H9 (cell line): ENCODE data around the gene R3HDM1. TPM values are rescaled to one million over a fixed set of nuclear protein-coding genes. Genes with fewer than 3 reads are reported as not detected.

Experiments used
- DNase-seq: peaks from one replicate; pipeline ENCODE4 v3.0.0-alpha.2; 2017
- H2AFZ ChIP-seq: one replicate; pipeline ENCODE4 v1.6.1; 2013; ENCODE audit warnings: mild to moderate bottlenecking, low read length, control low read depth, moderate library complexity
- H2AK5ac ChIP-seq: 2 replicates; pipeline ENCODE4 v1.6.1; 2013; ENCODE audit warnings: low read length, control low read depth, mixed read lengths; ENCODE audit not compliant: insufficient read length
- H2BK120ac ChIP-seq: one replicate; pipeline ENCODE4 v1.6.1; 2013; ENCODE audit warnings: low read depth, mild to moderate bottlenecking, low read length, control low read depth, inconsistent platforms; ENCODE audit not compliant: poor library complexity, severe bottlenecking
- H2BK12ac ChIP-seq: 2 replicates; pipeline ENCODE4 v1.6.1; 2013; ENCODE audit warnings: low read length, control low read depth, mixed read lengths, low read depth; ENCODE audit not compliant: insufficient read length
- H2BK15ac ChIP-seq: 2 replicates; pipeline ENCODE4 v1.6.1; 2013; ENCODE audit warnings: low read depth, low read length, control low read depth
- H2BK20ac ChIP-seq: one replicate; pipeline ENCODE4 v1.6.1; 2013; ENCODE audit warnings: low read depth, mild to moderate bottlenecking, low read length, control low read depth, inconsistent platforms; ENCODE audit not compliant: poor library complexity, severe bottlenecking
- H2BK5ac ChIP-seq: 2 replicates; pipeline ENCODE4 v1.6.1; 2013; ENCODE audit warnings: low read length, control low read depth, mixed read lengths; ENCODE audit not compliant: insufficient read length
- H3K14ac ChIP-seq: 2 replicates; pipeline ENCODE4 v1.6.1; 2013; ENCODE audit warnings: low read length, control low read depth; ENCODE audit not compliant: insufficient read depth
- H3K18ac ChIP-seq: 2 replicates; pipeline ENCODE4 v1.6.1; 2013; ENCODE audit warnings: low read depth, mild to moderate bottlenecking, mixed read lengths, low read length, control low read depth; ENCODE audit not compliant: insufficient read length
- H3K23ac ChIP-seq: 2 replicates; pipeline ENCODE4 v1.6.1; 2013; ENCODE audit warnings: low read length, control low read depth, mixed read lengths, low read depth; ENCODE audit not compliant: insufficient read length
- H3K23me2 ChIP-seq: 2 replicates; pipeline ENCODE4 v1.6.1; 2013; ENCODE audit warnings: low read depth, mild to moderate bottlenecking, mixed read lengths, low read length, control low read depth; ENCODE audit not compliant: insufficient read length, poor library complexity, severe bottlenecking
- H3K27ac ChIP-seq: 2 replicates; pipeline ENCODE4 v1.5.1; 2013; ENCODE audit warnings: low read length, control low read depth, mixed read lengths, low read depth; ENCODE audit not compliant: insufficient read length
- H3K27me3 ChIP-seq: 2 replicates; pipeline ENCODE4 v1.6.1; 2013; ENCODE audit warnings: low read length, control low read depth, inconsistent platforms; ENCODE audit not compliant: insufficient read depth
- H3K4ac ChIP-seq: 2 replicates; pipeline ENCODE4 v1.6.1; 2013; ENCODE audit warnings: low read depth, mild to moderate bottlenecking, control low read depth, inconsistent platforms, low read length, moderate library complexity
- H3K4me1 ChIP-seq: 2 replicates; pipeline ENCODE4 v1.6.1; 2013; ENCODE audit warnings: low read length, control low read depth, inconsistent platforms; ENCODE audit not compliant: insufficient read depth
- H3K4me2 ChIP-seq: 2 replicates; pipeline ENCODE4 v1.6.1; 2013; ENCODE audit warnings: low read length, control low read depth, mixed read lengths; ENCODE audit not compliant: insufficient read length, insufficient read depth
- H3K56ac ChIP-seq: 2 replicates; pipeline ENCODE4 v1.6.1; 2013; ENCODE audit warnings: low read depth, mild to moderate bottlenecking, mixed read lengths, low read length, control low read depth; ENCODE audit not compliant: insufficient read length
- H3K79me1 ChIP-seq: 2 replicates; pipeline ENCODE4 v1.6.1; 2013; ENCODE audit warnings: low read depth, mild to moderate bottlenecking, moderate library complexity, low read length, control low read depth, inconsistent platforms; ENCODE audit not compliant: insufficient read depth, poor library complexity, severe bottlenecking
- H3K79me2 ChIP-seq: 2 replicates; pipeline ENCODE4 v1.6.1; 2013; ENCODE audit warnings: low read length, control low read depth, inconsistent platforms; ENCODE audit not compliant: insufficient read depth
- H3K9ac ChIP-seq: 2 replicates; pipeline ENCODE4 v1.6.1; 2013; ENCODE audit warnings: low read length, control low read depth, mixed read lengths; ENCODE audit not compliant: insufficient read length; ENCODE audit errors: extremely low read depth
- H3K9me3 ChIP-seq: one replicate; pipeline ENCODE4 v1.6.1; 2013; ENCODE audit warnings: low read depth, low read length, inconsistent platforms; ENCODE audit not compliant: control insufficient read depth
- H3T11ph ChIP-seq: one replicate; pipeline ENCODE4 v1.6.1; 2013; ENCODE audit warnings: mild to moderate bottlenecking, low read length, control low read depth, inconsistent platforms
- H4K20me1 ChIP-seq: one replicate; pipeline ENCODE4 v1.6.1; 2013; ENCODE audit not compliant: control insufficient read depth, insufficient read length, insufficient read depth
- H4K5ac ChIP-seq: 2 replicates; pipeline ENCODE4 v1.6.1; 2013; ENCODE audit warnings: low read depth, mild to moderate bottlenecking, mixed read lengths, low read length, control low read depth; ENCODE audit not compliant: insufficient read length
- H4K8ac ChIP-seq: replicated peaks from 2 replicates; pipeline ENCODE4 v1.6.1; 2013; ENCODE audit warnings: low read length, control low read depth, mixed read lengths, low read depth; ENCODE audit not compliant: insufficient read length
- H4K91ac ChIP-seq: 2 replicates; pipeline ENCODE4 v1.6.1; 2013; ENCODE audit warnings: low read depth, mild to moderate bottlenecking, moderate library complexity, mixed read lengths, low read length, control low read depth; ENCODE audit not compliant: insufficient read length
- H3K27ac Mint-ChIP-seq, 3 experiments: 2 replicates in 2 of 3; 3 replicates in 1 of 3; pipeline ENCODE4 v1.8.0; 2020 to 2021; ENCODE audit warnings: mixed read lengths in 3 of 3, mild to moderate bottlenecking in 1 of 3, moderate library complexity in 1 of 3
- H3K27me3 Mint-ChIP-seq: 2 replicates; pipeline ENCODE4 v1.8.0; 2021; ENCODE audit warnings: low read depth, mild to moderate bottlenecking, moderate library complexity, mixed read lengths
- H3K36me3 Mint-ChIP-seq, 3 experiments: 2 replicates in 2 of 3; 3 replicates in 1 of 3; pipeline ENCODE4 v1.8.0; 2020 to 2021; ENCODE audit warnings: low read depth in 3 of 3, mixed read lengths in 3 of 3; ENCODE audit not compliant: insufficient read depth in 1 of 3
- H3K4me1 Mint-ChIP-seq, 2 experiments: 2 replicates each; pipeline ENCODE4 v1.8.0; 2020; ENCODE audit warnings: mixed read lengths in 2 of 2
- H3K4me3 Mint-ChIP-seq, 2 experiments: 2 replicates in 1 of 2; 3 replicates in 1 of 2; pipeline ENCODE4 v1.8.0; 2020 to 2021; ENCODE audit warnings: mild to moderate bottlenecking in 2 of 2, mixed read lengths in 2 of 2, moderate library complexity in 1 of 2
- H3K9me3 Mint-ChIP-seq, 2 experiments: 2 replicates in 1 of 2; 3 replicates in 1 of 2; pipeline ENCODE4 v1.8.0; 2020; ENCODE audit warnings: mild to moderate bottlenecking in 2 of 2, mixed read lengths in 2 of 2, moderate library complexity in 1 of 2
- CTCF ChIP-seq: fragments of 200-600 bp; sonication (generic); conservative IDR thresholded peaks from 3 replicates; pipeline ENCODE4 v1.8.0; 2021; ENCODE audit warnings: antibody characterized with exemption, mild to moderate bottlenecking
- WGBS: extraction: QIAGEN DNeasy Blood & Tissue Kit; methylation state at CpG from one replicate; pipeline ENCODE4 v1.1.7; 2013; ENCODE audit warnings: missing lambda C conversion rate, low lambda C conversion rate, mixed read lengths; ENCODE audit not compliant: insufficient read length; ENCODE audit errors: extremely low coverage; 5-methylcytosine and 5-hydroxymethylcytosine counted together
- total RNA-seq: library from RNA; stranded (reverse); gene quantifications from 2 replicates; pipeline ENCODE4 v1.2.1, GENCODE V29; 2021

R3HDM1 gene
- total RNA-seq, 1 experiment from 2014 or later = 58.8 TPM

- H2BK5ac ChIP-seq = no peak overlapping the region
- no peaks in the 10 kb centered on the region for H3K4me1 ChIP-seq
- TF ChIP-seq CTCF = no peak
- H2AFZ ChIP-seq = no peak overlapping the region
- H2BK20ac ChIP-seq = no peak overlapping the region
- H2AK5ac ChIP-seq = no peak overlapping the region
- H3K4me2 ChIP-seq = peak overlapping the region; percentile 68
- no CpG with 5 or more reads among the region's 34 CpGs for WGBS
- no peaks in the 10 kb centered on the region for H4K20me1 ChIP-seq
- H3K18ac ChIP-seq = peak overlapping the region; percentile 25
- Mint-ChIP-seq H3K36me3 (peaks cover 0 to 6% (median 0%) of the 10 kb centered on the region in 3 experiments; a peak in 3 of 7 replicates), H3K9me3 (no peaks in the 10 kb centered on the region; a peak in 1 of 5 replicates), H3K27me3 (no peaks in the 10 kb centered on the region), H3K4me3 (peak overlapping the region; percentile 95 to 98), H3K27ac (peak overlapping the region; percentile 87 to 99 (median 96)), H3K4me1 (peaks cover 16 to 17% of the 10 kb centered on the region in 2 experiments)
- no peak overlapping the region for H2BK15ac ChIP-seq
- H3K79me1 ChIP-seq = no peaks in the 10 kb centered on the region
- no peaks in the 10 kb centered on the region for H3K27me3 ChIP-seq
- H3K23ac ChIP-seq = no peak overlapping the region
- no peak overlapping the region for H4K8ac ChIP-seq
- H4K91ac ChIP-seq = peak overlapping the region; percentile 51
- H2BK120ac ChIP-seq = no peak overlapping the region
- peaks cover 18% of the 10 kb centered on the region; the same call in 1 of the 2 replicates for H3K79me2 ChIP-seq
- no peak overlapping the region for H3K4ac ChIP-seq
- H3K23me2 ChIP-seq = no peaks in the 10 kb centered on the region
- peak overlapping the region; percentile 53 for H3K27ac ChIP-seq
- peak; percentile 38 for DNase-seq
- H3K14ac ChIP-seq = peak overlapping the region; percentile 80
- H3T11ph ChIP-seq = no peak overlapping the region
- peak overlapping the region; percentile 88 for H3K9ac ChIP-seq
- peak overlapping the region; percentile 8 for H4K5ac ChIP-seq
- no peak overlapping the region for H2BK12ac ChIP-seq
- no peaks in the 10 kb centered on the region for H3K9me3 ChIP-seq
- H3K56ac ChIP-seq = peak overlapping the region; percentile 13
These were observed 211.1 kb downstream of the R3HDM1 start for GRCh38 chr2:135742325-135742757.
